Left ventricle myocardium inferior (tissue), 1 donor: Measurements from ENCODE around the gene DAZAP1. TPM values are rescaled to one million over a fixed set of nuclear protein-coding genes. Genes with fewer than 3 reads are reported as not detected.

Source experiments
- DNase-seq: peaks from one replicate; pipeline ENCODE4 v3.0.0-alpha.2; 2020
- H3K27ac ChIP-seq: fragments of 200-600 bp; replicated peaks from 2 replicates; pipeline ENCODE4 v1.8.0; 2021
- H3K27me3 ChIP-seq: fragments of 200-600 bp; 2 replicates; pipeline ENCODE4 v1.8.0; 2021; ENCODE audit warnings: low read depth
- H3K36me3 ChIP-seq: fragments of 200-600 bp; 2 replicates; pipeline ENCODE4 v1.8.0; 2021
- H3K4me1 ChIP-seq: fragments of 200-600 bp; 2 replicates; pipeline ENCODE4 v1.8.0; 2021
- H3K4me3 ChIP-seq: fragments of 200-600 bp; 2 replicates; pipeline ENCODE4 v1.8.0; 2021; ENCODE audit warnings: mild to moderate bottlenecking, moderate library complexity
- H3K9me3 ChIP-seq: fragments of 200-600 bp; replicated peaks from 2 replicates; pipeline ENCODE4 v1.8.0; 2021
- intact Hi-C: fragments of 100-400 bp; cut with micrococcal nuclease; formaldehyde crosslinking; loops from one replicate; pipeline ENCODE4 v1.11.0; 2022
- total RNA-seq: library from RNA; stranded (reverse); fragmentation: NEBNext Ultra II Directional; extraction: Animal tissue kit (Norgen Biotek cat#: 25700); gene quantifications from one replicate; pipeline ENCODE4 v1.2.1, GENCODE V29; 2021
- TF ChIP-seq, protein P1 (sequence below): fragments of 200-600 bp; IDR thresholded peaks from 2 replicates; pipeline ENCODE4 v1.8.0; 2021; ENCODE audit warnings: antibody characterized with exemption, mild to moderate bottlenecking, borderline replicate concordance
- donor health status: DM: no; HTN: yes; CAD: no; lungs with severe emphysema.

DAZAP1 gene
- total RNA-seq, 1 donor from 2014 or later: 81.8 TPM

DNA sequence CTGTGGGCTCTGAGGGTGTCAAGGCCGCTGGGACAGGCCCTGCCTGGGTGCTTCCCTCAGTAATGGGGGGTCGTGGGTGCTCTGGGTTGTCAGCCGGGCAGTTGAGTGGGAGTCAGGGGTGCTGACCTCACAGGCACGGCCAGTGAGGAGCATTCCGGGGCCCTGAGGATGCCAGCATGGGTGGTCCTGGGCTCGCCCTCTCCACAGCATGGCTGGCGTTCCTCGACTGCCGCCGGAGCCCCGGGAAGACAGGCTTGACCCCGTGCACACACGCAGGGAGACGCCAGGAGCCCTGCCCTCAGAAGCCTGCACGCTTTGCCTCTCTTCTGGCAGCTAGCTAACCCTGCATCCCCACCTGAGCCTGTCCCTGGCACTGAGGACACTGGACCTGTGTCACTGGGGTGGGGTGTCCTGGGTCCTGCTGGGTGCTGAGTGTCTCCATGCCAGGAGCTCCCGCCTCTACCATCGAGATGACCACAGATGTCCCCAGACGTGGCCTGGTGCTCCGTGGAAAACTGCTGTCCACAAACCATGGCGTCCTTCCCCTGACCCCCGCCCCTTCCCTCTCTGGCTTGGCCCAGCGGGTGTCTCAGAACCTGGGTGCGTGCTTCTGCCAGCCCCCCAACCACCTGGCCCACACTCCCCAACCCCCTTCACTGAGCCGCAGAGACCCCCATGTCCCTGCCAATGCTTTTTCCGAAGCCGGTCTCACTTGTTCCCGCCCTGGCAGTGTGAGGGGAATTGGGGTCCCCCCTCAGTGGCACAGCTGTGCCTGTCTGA is 28.1 kb upstream of the DAZAP1 start:
- Histone ChIP-seq H3K4me3 (no peak overlapping the region), H3K36me3 (peaks cover 21% of the 10 kb centered on the region), H3K9me3 (no peaks in the 10 kb centered on the region), H3K27me3 (no peaks in the 10 kb centered on the region), H3K27ac (no peak overlapping the region), H3K4me1 (peaks cover 24% of the 10 kb centered on the region)
- intact Hi-C loops: no loop called here
- DNase-seq: no peak
- TF ChIP-seq, protein P1, sequence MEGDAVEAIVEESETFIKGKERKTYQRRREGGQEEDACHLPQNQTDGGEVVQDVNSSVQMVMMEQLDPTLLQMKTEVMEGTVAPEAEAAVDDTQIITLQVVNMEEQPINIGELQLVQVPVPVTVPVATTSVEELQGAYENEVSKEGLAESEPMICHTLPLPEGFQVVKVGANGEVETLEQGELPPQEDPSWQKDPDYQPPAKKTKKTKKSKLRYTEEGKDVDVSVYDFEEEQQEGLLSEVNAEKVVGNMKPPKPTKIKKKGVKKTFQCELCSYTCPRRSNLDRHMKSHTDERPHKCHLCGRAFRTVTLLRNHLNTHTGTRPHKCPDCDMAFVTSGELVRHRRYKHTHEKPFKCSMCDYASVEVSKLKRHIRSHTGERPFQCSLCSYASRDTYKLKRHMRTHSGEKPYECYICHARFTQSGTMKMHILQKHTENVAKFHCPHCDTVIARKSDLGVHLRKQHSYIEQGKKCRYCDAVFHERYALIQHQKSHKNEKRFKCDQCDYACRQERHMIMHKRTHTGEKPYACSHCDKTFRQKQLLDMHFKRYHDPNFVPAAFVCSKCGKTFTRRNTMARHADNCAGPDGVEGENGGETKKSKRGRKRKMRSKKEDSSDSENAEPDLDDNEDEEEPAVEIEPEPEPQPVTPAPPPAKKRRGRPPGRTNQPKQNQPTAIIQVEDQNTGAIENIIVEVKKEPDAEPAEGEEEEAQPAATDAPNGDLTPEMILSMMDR: no peak

- Histone ChIP-seq H3K4me3 (no peak overlapping the region), H3K27me3 (no peaks in the 10 kb centered on the region), H3K27ac (no peak overlapping the region), H3K9me3 (no peaks in the 10 kb centered on the region), H3K36me3 (peaks cover 19% of the 10 kb centered on the region), H3K4me1 (peaks cover 28% of the 10 kb centered on the region)
- no peak for DNase-seq
- intact Hi-C loops: no loop called here
- TF ChIP-seq, protein P1: no peak
Observed at GRCh38 chr19:1379961-1380489, 27.4 kb upstream of the DAZAP1 start.

GRCh38 chr19:1382250-1382649 is 25.1 kb upstream of the DAZAP1 start:
- TF ChIP-seq, protein P1: no peak
- DNase-seq: no peak
- peaks cover 50% of the 10 kb centered on the region for H3K4me1 ChIP-seq
- no peaks in the 10 kb centered on the region for H3K9me3 ChIP-seq
- no peaks in the 10 kb centered on the region for H3K27me3 ChIP-seq
- intact Hi-C loops: no loop called here
- peak overlapping the region; percentile 60 for H3K27ac ChIP-seq
- no peak overlapping the region for H3K4me3 ChIP-seq
- peaks cover 18% of the 10 kb centered on the region for H3K36me3 ChIP-seq

GRCh38 chr19:1383017-1383311 is 24.4 kb upstream of the DAZAP1 start:
- H3K27ac ChIP-seq: peak overlapping the region; percentile 98
- DNase-seq: no peak
- peak overlapping the region; percentile 87 for H3K4me3 ChIP-seq
- H3K9me3 ChIP-seq: no peaks in the 10 kb centered on the region
- H3K36me3 ChIP-seq: peaks cover 12% of the 10 kb centered on the region
- no peaks in the 10 kb centered on the region for H3K27me3 ChIP-seq
- TF ChIP-seq, protein P1: no peak
- intact Hi-C loops: no loop called here
- H3K4me1 ChIP-seq: peaks cover 57% of the 10 kb centered on the region

- H3K9me3 ChIP-seq: no peaks in the 10 kb centered on the region
- intact Hi-C loops: no loop called here
Observed at GRCh38 chr19:1383312-1384084, 23.9 kb upstream of the DAZAP1 start, which contains the start of gene NDUFS7. Gene NDUFS7, plus strand, starts transcription at chr19:1383907. Its CDS starts 20 bp downstream, at chr19:1383927.

More at GRCh38 chr19:1383312-1384084, 23.9 kb upstream of the DAZAP1 start, which contains the start of gene NDUFS7:
- Histone ChIP-seq H3K27ac (peak within 1 kb of the TSS; percentile 98), H3K4me1 (peaks cover 63% of the 10 kb centered on the region), H3K27me3 (no peaks in the 10 kb centered on the region), H3K36me3 (peaks cover 16% of the 10 kb centered on the region), H3K4me3 (peak within 1 kb of the TSS; percentile 87)
- DNase-seq: peak; percentile 89
- TF ChIP-seq, protein P1: peak; percentile 41
